GM18867 (cell line): ENCODE measurements around the gene XRN1.
"Not testable (repeated sequence)": the region's sequence is repeated elsewhere in the genome, so short reads cannot be mapped to it uniquely, and the experiment has no call there.

Source experiments
- ATAC-seq: cut with Tn5 transposase; IDR thresholded peaks from one replicate; pipeline ENCODE4 v1.9.1; 2021; ENCODE audit warnings: mild to moderate bottlenecking, moderate library complexity; ENCODE audit not compliant: unreplicated experiment

Gene XRN1, protein sequence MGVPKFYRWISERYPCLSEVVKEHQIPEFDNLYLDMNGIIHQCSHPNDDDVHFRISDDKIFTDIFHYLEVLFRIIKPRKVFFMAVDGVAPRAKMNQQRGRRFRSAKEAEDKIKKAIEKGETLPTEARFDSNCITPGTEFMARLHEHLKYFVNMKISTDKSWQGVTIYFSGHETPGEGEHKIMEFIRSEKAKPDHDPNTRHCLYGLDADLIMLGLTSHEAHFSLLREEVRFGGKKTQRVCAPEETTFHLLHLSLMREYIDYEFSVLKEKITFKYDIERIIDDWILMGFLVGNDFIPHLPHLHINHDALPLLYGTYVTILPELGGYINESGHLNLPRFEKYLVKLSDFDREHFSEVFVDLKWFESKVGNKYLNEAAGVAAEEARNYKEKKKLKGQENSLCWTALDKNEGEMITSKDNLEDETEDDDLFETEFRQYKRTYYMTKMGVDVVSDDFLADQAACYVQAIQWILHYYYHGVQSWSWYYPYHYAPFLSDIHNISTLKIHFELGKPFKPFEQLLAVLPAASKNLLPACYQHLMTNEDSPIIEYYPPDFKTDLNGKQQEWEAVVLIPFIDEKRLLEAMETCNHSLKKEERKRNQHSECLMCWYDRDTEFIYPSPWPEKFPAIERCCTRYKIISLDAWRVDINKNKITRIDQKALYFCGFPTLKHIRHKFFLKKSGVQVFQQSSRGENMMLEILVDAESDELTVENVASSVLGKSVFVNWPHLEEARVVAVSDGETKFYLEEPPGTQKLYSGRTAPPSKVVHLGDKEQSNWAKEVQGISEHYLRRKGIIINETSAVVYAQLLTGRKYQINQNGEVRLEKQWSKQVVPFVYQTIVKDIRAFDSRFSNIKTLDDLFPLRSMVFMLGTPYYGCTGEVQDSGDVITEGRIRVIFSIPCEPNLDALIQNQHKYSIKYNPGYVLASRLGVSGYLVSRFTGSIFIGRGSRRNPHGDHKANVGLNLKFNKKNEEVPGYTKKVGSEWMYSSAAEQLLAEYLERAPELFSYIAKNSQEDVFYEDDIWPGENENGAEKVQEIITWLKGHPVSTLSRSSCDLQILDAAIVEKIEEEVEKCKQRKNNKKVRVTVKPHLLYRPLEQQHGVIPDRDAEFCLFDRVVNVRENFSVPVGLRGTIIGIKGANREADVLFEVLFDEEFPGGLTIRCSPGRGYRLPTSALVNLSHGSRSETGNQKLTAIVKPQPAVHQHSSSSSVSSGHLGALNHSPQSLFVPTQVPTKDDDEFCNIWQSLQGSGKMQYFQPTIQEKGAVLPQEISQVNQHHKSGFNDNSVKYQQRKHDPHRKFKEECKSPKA (N-terminal part only)

DNA sequence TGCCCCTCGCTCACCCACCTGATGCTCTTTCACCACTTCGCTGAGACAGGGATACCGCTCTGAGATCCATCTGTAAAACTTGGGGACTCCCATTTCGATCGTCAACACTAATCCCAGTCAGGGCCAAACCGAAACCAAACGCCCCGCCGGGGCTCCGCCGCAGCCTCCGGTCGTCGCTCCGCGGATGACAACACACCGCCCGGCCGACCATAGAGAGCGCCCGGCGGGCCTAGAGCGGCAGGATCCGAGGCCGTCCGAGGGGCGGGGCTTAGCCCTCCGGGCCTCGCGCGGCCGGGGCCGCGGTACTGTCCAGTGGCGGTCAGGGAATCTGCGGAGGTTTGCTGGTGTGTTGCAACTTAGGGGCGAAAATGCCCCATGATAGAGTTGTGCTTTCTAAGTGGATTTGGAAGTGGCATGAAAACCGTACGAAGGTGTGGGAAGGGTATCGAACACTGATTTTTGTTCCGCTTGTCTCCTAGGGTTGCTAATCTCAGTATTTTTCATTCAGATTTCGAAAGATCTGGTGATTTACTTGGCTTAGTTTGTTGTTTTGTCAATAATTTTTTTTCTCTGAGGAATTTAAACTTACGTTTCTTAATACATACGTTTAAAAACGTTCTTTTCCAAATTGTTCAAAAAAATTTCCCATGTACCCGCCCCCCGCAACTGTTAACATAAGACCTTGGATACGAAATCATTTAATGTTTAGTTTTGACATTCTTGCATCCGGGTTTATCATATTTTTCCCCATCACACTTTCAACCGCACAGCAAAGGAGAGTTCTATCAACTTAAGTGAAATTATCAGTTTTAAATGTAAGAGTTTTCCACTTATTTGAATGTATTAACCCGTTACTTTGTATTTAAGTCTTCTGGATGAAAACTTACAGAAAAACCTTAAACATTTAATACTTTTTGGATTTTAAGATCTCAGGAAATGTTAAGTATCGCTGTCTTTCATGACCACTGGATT lies at the start of gene XRN1:
Gene XRN1 (minus strand): TSS at position 186 of the 972 bp plus-strand sequence. CDS start 93 bp downstream, at position 93.
- ATAC-seq = peak; percentile 91

DNA sequence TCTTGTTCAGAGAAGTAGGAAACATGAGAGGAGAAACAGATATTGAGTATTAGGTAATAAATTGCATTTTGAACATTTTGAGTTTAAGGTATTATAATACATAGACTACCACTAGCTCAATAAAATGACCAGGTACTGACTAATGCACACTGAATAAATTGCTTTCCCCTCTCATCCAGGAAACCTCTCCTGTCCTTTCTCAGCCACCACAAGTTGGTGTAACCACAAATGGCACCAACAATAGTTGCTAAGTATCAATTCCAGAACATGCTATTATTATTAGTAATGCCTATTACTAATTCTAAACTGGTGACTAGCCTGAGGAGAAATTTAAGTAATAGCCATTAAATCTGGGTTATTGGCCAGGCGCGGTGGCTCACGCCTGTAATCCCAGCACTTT lies 47.3 kb upstream of the XRN1 start:
- ATAC-seq = no peak

DNA sequence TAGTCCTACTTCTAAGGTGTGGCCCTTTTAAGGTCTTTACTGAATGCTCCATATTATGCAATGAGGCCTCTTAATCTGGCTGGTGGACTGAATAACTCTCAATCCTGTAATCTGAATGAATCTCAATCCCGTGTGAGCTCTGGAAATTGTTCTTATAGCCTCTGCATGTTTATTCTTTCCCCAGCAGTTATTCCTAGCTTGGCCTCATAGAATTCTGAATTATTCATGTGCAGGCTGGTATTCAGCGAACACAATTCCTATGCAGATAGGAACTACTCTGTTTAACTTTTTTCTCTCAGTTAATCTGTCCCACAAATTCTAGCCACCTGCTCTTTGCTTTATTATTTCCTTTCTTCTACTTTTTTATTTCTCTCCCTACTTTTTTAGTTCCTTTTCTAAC lies 44.3 kb upstream of the XRN1 start:
- ATAC-seq = no peak

DNA sequence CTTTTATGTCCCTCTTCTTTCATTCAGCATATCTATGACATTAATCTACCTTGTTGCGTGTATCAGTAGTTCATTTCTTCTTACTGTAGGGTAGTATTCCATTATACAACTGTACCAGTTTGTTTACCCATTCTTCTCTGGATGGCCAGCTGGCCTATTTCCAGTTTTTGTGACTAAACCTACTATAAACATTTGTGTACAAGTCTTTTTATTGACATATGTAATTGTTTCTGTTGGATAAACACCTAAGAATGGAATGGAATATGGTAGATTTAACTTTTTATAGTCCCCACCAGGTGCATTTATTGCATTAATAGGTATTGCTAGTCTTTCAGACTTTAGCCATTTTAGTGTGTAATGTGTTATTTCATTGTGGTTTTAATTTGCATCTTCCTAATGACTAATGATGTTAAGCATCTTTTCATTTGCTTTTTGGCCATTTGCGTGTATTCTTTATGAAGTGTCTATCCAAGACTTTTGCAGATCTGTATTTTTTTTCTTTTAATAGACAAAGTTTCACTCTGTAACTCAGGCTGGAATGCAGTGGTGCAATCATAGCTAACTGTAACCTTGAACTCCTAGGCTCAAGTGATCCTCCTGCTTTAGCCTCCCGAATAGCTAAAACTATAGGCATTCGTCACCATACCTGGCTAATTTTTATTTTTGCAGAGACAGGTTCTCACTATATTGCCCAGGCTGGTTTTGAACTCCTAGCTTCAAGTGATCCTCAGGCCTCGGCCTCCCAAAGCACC lies 41.9 kb upstream of the XRN1 start:
- no peak for ATAC-seq

DNA sequence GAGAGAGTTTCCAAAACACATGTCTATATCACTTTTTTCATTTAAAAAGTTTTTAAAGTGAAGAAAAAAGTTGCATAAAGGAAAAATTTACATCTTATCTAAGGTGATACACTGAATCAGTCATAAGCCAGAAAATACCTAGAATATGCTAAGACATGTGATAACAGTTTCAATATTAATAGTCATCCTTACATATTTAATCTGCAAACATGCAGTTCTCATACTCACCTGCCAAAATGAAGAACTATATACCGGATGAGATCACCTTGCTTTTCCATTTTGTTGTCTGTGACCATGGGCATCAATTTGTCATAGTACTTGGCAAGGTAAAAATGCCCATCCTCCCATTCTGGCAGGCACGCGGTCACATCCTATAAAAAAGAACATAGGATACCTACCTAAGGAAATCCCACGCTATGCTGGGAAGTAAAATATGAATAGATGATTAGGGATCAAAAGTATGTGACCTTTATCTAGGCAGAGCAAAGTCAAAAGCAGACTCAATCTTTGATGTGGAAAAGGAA lies 37.1 kb upstream of the XRN1 start:
- no peak for ATAC-seq

DNA sequence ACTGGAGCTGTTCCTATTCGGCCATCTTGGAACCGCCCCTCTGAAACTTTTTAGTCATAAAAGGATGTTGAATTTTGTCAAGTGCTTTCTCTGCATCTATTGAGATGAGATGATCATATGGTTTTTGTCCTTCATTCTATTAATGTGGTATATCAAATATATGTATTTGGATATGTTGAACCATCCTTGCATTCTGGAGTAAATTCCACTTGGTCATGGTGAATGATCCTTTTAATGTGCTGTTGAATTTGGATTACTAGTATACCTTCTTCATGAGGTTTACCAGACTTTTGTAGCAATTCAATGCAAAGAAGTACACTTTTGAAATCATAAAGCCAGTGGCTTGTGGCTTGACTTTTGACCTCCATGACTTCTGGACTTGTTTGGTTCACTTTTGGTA lies 33.4 kb upstream of the XRN1 start:
- no peak for ATAC-seq

DNA sequence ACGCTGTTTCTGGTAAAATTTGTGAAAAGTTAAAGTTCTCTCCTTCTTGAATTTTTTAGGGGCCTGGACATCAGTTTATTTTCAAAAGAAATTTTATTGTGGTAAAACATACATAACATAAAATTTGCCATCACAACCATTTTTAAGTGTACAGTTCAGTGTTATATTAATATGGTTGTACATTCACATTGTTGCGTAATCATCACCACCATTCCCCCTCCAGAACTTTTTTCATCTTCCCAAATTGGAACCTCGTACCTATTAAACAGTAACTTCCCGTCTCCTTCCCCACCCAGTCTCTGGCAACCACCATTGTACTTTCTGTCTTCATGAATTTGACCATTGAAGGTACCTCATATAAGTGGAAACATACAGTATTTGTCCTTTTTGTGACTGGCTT lies 23.0 kb upstream of the XRN1 start:
- ATAC-seq = no peak

DNA sequence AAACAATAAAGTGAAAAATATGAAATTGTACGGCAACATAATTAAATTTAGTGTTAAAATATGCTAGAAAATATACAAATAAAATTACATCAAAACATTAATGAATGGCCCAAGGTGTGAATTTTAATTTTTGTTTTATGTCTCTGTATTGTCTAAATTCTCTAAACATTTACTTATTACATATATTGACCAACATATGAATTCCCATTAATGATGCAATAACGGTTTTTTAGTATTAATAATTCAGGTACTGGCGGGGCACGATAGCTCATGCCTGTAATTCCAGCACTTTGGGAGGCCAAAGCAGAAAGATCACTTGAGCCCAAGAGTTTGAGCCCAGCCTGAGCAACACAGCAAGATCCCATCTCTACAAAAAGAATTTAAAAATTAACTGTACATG lies 20.6 kb upstream of the XRN1 start:
- ATAC-seq = no peak

DNA sequence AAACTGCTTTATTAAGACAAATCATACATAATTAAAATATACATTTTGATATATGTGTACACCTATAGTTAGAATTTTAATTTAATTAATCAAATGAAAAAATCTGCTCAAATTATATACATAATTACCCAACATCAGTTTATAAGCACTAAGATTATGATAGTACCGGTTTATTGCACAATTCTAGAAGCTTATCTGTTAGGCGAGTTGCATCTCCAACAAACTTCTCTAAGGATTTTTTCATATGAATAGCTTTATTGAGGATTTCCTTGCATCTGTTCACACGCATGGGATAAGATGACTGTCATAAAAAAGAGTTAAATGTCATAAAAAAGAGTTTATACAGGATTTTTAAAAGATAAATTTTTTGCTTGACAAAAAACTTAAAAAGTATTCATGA lies 19.9 kb upstream of the XRN1 start:
- ATAC-seq = no peak

DNA sequence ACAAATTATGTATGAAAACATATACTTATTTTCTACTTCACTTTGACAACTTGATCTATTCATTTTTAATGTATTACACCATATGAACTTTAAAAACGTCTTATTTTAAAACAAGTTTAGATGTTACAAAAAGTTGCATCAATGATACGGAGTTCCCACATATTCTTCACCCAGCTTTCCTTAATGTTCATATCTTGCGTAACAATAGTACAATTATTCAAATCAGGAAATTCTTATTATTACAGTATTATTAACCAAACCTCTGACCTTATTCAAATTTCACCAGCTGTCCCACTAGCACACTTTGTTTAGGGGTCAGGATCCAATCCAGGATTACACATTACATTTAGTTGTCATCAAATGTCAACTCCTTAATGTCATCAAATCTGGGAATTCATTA lies 12.9 kb upstream of the XRN1 start:
- no peak for ATAC-seq

DNA sequence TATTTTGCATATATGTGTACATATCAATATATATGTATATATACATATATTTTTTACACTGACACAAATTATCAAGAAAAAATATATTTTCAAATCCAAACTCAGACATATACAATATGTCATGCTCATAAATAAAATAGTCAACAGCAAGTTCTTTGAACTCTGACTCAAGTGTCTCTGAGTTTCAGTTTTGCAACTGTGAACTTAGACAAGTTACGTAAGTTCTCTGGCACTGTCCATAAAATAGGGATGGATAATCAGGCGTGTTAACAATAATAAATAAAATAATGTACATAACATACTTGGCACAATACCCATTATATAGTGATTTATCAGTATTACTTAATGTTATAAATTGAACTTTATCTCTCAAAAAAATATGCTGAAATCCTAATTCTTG lies 12.1 kb upstream of the XRN1 start:
- no peak for ATAC-seq

DNA sequence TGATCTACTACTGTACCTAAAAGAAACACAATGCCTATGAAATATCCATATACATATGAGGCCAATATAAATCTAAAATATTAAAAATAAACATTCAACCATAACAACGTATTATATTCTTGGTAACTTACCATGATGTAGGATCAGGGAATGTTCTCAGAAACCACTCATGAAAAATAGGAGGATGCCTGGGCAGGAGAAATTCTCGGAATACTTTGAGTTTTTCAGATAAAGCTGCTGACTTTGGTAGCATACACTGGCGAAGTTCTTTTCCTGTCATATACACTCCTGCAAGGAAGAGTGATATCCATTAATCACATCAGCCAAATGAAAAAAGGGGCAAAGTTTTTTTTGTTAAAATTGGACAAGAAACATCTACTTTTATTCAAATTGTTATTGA lies 11.3 kb upstream of the XRN1 start:
- no peak for ATAC-seq

DNA sequence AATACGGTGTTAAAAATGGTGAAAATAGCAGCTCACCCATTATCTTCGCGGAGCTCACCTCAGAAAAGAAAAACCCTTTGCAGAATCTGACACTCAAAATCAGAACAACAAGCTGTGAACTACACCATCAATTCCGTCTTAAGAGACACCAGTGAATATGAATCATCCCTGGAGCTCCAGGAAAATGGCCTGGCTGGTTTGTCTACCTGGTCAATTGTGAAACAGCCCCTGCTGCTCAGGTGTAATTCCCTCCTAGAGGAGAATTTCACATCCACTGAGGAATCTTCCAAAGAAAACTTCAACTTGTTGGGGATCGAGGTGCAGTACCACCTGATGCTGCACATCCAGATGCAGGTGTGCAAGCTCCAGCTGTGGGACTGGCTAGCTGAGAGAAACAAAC lies 3.0 kb upstream of the XRN1 start:
- no peak for ATAC-seq

DNA sequence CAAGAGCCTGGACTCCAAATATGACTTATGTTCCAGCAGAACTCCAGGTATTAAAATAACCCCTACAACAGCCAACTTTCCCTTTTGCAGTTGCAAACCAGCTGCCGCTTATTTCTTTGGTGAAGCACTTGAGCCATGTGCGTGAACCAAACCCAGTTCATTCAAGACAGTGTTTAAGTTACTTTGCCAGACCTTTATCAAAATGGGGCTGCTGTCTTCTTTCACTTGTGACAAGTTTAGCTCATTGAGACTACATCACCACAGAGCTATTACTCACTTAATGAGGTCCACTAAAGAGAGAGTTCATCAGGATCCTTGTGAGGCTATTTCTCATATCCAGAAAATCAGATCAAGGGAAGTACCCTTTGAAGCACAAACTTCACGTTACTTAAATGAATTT lies 2.4 kb upstream of the XRN1 start:
- no peak for ATAC-seq

DNA sequence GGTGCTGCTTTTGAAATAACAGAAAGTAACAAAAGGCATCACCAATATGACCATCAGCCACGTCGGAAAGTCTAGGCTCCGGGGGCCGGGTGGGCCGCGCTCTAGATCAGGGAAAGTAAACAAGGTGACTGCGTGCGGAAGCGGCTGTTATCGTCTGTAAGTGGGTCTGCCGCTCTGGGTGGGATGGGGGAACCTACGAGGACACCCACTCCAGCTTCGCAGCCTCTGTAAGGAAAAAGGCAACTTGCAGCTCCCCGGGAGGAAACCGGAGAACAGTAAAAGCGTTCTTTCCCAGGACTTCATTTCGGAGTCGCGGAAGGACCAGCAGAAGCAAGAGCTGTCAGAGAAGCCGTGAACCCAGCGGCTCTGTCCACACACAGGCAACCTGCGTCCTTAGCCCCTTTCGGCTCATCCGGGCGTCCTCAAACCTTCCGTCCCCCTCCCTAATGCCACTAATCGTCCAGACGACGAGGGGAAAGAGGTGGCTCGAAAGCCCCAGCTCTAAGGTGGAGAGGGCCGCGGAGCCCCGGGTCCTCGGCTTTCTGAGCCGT lies 461 bp downstream of the XRN1 start:
- ATAC-seq = peak; percentile 28

DNA sequence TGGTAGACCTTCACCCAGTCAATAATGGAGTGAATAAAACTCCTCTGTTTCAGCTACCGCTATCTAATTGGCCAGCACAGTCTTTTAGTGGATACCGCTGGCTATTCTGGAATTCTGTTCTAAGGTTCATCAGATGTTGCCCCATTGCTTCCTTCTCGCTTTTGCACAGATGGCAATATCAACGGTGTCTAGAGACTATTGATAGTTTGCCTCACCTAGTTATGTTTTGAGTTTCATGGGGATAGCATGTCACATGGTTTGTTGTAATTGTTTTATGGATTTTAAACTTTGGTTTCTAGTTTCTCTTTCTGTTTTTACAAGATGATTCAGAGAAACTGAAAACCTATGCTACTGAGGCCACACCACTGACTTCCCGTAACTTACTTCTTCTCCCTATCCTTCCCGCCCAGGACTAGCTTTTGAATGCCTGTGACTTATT lies 2.0 kb downstream of the XRN1 start:
- ATAC-seq = peak; percentile 56

DNA sequence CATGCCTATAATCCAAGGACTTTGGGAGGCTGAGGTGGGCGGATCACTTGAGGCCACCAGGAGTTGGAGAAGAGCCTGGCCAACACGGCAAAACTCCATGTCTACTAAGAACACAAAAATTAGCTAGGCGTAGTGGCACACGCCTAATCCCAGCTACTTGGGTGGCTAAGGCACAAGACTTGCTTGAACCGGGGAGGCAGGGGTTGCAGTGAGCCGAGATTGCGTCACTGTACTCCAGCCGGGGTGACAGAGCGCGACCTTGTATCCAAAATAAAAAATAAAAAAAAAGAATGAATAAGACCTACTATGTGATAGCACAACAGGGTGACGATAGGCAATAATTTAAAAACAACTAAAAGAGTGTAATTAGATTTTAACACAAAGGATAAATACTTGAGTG lies 3.5 kb downstream of the XRN1 start:
- no peak for ATAC-seq

DNA sequence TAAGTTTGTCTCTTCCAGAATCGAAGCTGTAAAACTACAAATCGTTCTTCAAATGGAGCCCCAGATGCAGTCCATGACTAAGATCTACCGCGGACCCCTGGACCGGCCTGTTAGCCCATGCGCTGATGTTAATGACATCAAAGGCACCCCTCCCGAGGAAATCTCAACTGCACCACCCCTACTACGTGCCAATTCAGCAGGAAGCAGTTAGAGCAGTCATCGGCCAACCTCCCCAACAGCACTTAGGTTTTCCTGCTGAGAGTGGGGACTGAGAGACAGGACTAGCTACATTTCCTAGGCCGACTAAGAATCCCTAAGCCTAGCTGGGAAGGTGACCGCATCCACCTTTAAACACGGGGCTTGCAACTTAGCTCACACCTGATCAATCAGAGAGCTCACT lies 4.8 kb downstream of the XRN1 start:
- ATAC-seq = not testable (repeated sequence)
